ENCODE data around the gene BRD9. TPM values are rescaled to one million over a fixed set of nuclear protein-coding genes. Genes with fewer than 3 reads are reported as not detected.

Gene BRD9
- total and polyA plus RNA-seq, 2 of the 13 experiments (the other 11 are each of a cell fraction or from before 2014, with no cell fraction given) = 5.2 to 22.9 TPM

GRCh38 chr5:856531-857425 is 35.8 kb downstream of the BRD9 start (continued):
- TF ChIP-seq ZNF646 (CRISPR knock-in tag; IDR thresholded peaks at IDR 0.05) (peak; percentile 80), IKZF4 (CRISPR knock-in tag; IDR thresholded peaks at IDR 0.05; ENCODE audit: borderline replicate concordance, low read depth, not compliant biosample characterization) (no peak), SRF (IDR thresholded peaks at IDR 0.05; ENCODE audit: low read depth, low read length) (no peak), PHB2 (IDR thresholded peaks at IDR 0.05; ENCODE audit: partially characterized antibody) (peak; percentile 12), FOXP1 (IDR thresholded peaks at IDR 0.05) (peak; percentile 35; the same call in 1 of the 2 replicates), FOXP1 (CRISPR knock-in tag; IDR thresholded peaks at IDR 0.05) (no peak), SKI (IDR thresholded peaks at IDR 0.05; ENCODE audit: partially characterized antibody) (no peak), POLR2AphosphoS2 (IDR thresholded peaks at IDR 0.05; ENCODE audit: low read depth, low read length) (peak; percentile 52; the same call in 1 of the 2 replicates), ZNF33B (CRISPR knock-in tag; IDR thresholded peaks at IDR 0.05) (no peak), RAD51 (IDR thresholded peaks at IDR 0.05; ENCODE audit: borderline replicate concordance) (peak; percentile 44; the same call in 1 of the 2 replicates), HNF4A (CRISPR knock-in tag; IDR thresholded peaks at IDR 0.05) (no peak)

Data from HepG2 (cell line).